Liver (tissue), 9 donors: ENCODE measurements around the gene SLC35F4. TPM values are rescaled to one million over a fixed set of nuclear protein-coding genes. Genes with fewer than 3 reads are reported as not detected.

Experiments
- DNase-seq: peaks from one replicate; pipeline ENCODE4 v3.0.0-alpha.2; 2017; ENCODE audit warnings: low spot score
- H3K27ac ChIP-seq, 2 donors: one replicate each; pipeline ENCODE4 v1.7.0; 2013; ENCODE audit warnings: inconsistent platforms in 2 of 2, low read length in 2 of 2, control low read depth in 1 of 2, low read depth in 1 of 2, mild to moderate bottlenecking in 1 of 2
- H3K27me3 ChIP-seq, 4 donors: one replicate each; pipeline versions ENCODE4 v1.6.1 to v1.7.0; 2013; ENCODE audit warnings: low read length in 3 of 4, inconsistent platforms in 1 of 4, mild to moderate bottlenecking in 1 of 4, moderate library complexity in 1 of 4; ENCODE audit not compliant: control insufficient read depth in 4 of 4, insufficient read depth in 4 of 4
- H3K36me3 ChIP-seq, 4 donors: one replicate each; pipeline versions ENCODE4 v1.6.1 to v1.7.0; 2013; ENCODE audit warnings: low read length in 3 of 4, mild to moderate bottlenecking in 3 of 4, low read depth in 1 of 4, moderate library complexity in 1 of 4; ENCODE audit not compliant: control insufficient read depth in 4 of 4, insufficient read depth in 3 of 4
- H3K4me1 ChIP-seq, 4 donors: one replicate each; pipeline versions ENCODE4 v1.6.1 to v1.7.0; 2013; ENCODE audit warnings: low read length in 3 of 4, mild to moderate bottlenecking in 3 of 4, moderate library complexity in 1 of 4; ENCODE audit not compliant: control insufficient read depth in 4 of 4, insufficient read depth in 4 of 4
- H3K4me3 ChIP-seq, 3 donors: one replicate each; pipeline versions ENCODE4 v1.6.1 to v1.7.0; 2013; ENCODE audit warnings: low read length in 3 of 3, control low read depth in 1 of 3, low read depth in 1 of 3, mild to moderate bottlenecking in 1 of 3
- H3K9ac ChIP-seq, 2 donors: one replicate each; pipeline ENCODE4 v1.7.0; 2013; ENCODE audit warnings: low read length in 2 of 2, mild to moderate bottlenecking in 2 of 2, moderate library complexity in 2 of 2, control low read depth in 1 of 2, low read depth in 1 of 2
- H3K9me3 ChIP-seq, 4 donors: one replicate each; pipeline versions ENCODE4 v1.6.1 to v1.7.0; 2013; ENCODE audit warnings: low read length in 3 of 4; ENCODE audit not compliant: control insufficient read depth in 4 of 4
- CTCF ChIP-seq: fragments of 150-350 bp; IDR thresholded peaks from 2 replicates; pipeline ENCODE4 v1.5.1; 2017; ENCODE audit warnings: improper control_type of control experiment, low read depth, low read length; ENCODE audit not compliant: missing input control
- FOXA1 ChIP-seq: IDR thresholded peaks from 2 replicates; pipeline ENCODE4 v1.6.1; 2016; ENCODE audit warnings: antibody characterized with exemption
- HNF4G ChIP-seq: IDR thresholded peaks from 2 replicates; pipeline ENCODE4 v1.6.1; 2016; ENCODE audit warnings: antibody characterized with exemption
- JUND ChIP-seq, 2 donors: IDR thresholded peaks; 2 replicates each; pipeline ENCODE4 v1.6.1; 2016; ENCODE audit warnings: antibody characterized with exemption in 2 of 2
- MAX ChIP-seq: IDR thresholded peaks from 2 replicates; pipeline ENCODE4 v1.6.1; 2016; ENCODE audit warnings: antibody characterized with exemption
- NR2F2 ChIP-seq: IDR thresholded peaks from 2 replicates; pipeline ENCODE4 v1.6.1; 2016; ENCODE audit warnings: antibody characterized with exemption
- RAD21 ChIP-seq, 2 donors: IDR thresholded peaks; 2 replicates each; pipeline ENCODE4 v1.6.1; 2016; ENCODE audit warnings: antibody characterized with exemption in 2 of 2, mild to moderate bottlenecking in 2 of 2
- REST ChIP-seq: IDR thresholded peaks from 2 replicates; pipeline ENCODE4 v1.6.1; 2016; ENCODE audit warnings: antibody characterized with exemption, mild to moderate bottlenecking
- RXRA ChIP-seq, 2 donors: IDR thresholded peaks; 2 replicates each; pipeline ENCODE4 v1.6.1; 2017 to 2018; ENCODE audit warnings: antibody characterized with exemption in 2 of 2, mild to moderate bottlenecking in 1 of 2
- SP1 ChIP-seq: IDR thresholded peaks from 2 replicates; pipeline ENCODE4 v1.6.1; 2018; ENCODE audit warnings: antibody characterized with exemption, mild to moderate bottlenecking
- TAF1 ChIP-seq: conservative IDR thresholded peaks from 2 replicates; pipeline ENCODE4 v1.6.1; 2016; ENCODE audit warnings: antibody characterized with exemption, mild to moderate bottlenecking
- YY1 ChIP-seq: IDR thresholded peaks from 2 replicates; pipeline ENCODE4 v1.6.1; 2016; ENCODE audit warnings: antibody characterized with exemption, mild to moderate bottlenecking
- WGBS: extraction: QIAGEN DNeasy Blood & Tissue Kit; methylation state at CpG from one replicate; pipeline ENCODE4 v1.1.7; 2013; 5-methylcytosine and 5-hydroxymethylcytosine counted together
- polyA plus RNA-seq, 2 donors: library from polyadenylated mRNA; stranded (reverse) in 1 of 2; unstranded in 1 of 2; fragments of 200-250 nt in 1 of 2; fragments of >200 nt in 1 of 2; fragmentation: Nextera tagmentation in 1 of 2; extraction: Ambion mirVana in 1 of 2; gene quantifications; one replicate each; pipeline versions ENCODE4 v1.2.1 to v1.2.3, GENCODE V29; 2013 to 2015
- total RNA-seq, 2 donors: library from RNA; depleted of rRNA; stranded (reverse); fragments of >200 nt; gene quantifications; one replicate each; pipeline ENCODE4 v1.2.3, GENCODE V29; 2014
- donor health status: healthy.
- donor health status: healthy.
- donor health status: healthy.
- donor health status: healthy.
- donor health status: healthy.

Gene SLC35F4
- total and polyA plus RNA-seq, 4 donors, result not detected

DNA sequence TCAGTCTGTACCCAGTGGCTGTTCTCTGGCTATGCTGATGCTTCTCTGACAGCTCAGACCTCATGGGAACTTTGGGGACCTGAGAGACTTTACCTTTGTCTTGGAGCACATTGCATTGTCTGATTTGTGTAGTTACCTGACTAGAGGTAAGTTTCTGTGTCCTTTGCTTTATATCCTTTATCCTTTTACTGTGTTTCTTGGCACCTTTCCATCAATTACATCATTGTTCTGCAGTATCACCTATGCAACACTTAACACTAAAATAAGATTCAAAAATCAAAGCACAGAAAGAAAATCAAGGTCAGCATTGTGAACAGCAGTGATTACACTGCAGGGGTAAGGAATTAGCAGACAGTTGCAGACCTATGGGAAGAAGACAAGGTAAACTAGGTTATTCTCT is 43.8 kb downstream of the SLC35F4 start (continued):
- TF ChIP-seq CTCF (no peak), MAX (no peak), JUND (IDR thresholded peaks at IDR 0.05) (no peak), FOXA1 (no peak), TAF1 (no peak), RAD21 (IDR thresholded peaks at IDR 0.05) (no peak), YY1 (no peak), RXRA (IDR thresholded peaks at IDR 0.05) (no peak)

GRCh38 chr14:57820581-57820980 is 45.3 kb downstream of the SLC35F4 start:
- H3K9ac ChIP-seq, result no peak overlapping the region

GRCh38 chr14:57818511-57818910 is 47.4 kb downstream of the SLC35F4 start:
- peaks cover 0 to 2% (median 0%) of the 10 kb centered on the region in 4 donors for H3K27me3 ChIP-seq
- H3K36me3 ChIP-seq, result no peaks in the 10 kb centered on the region
- H3K4me3 ChIP-seq, result no peak overlapping the region
- no peaks in the 10 kb centered on the region for H3K9me3 ChIP-seq
- H3K9ac ChIP-seq, result no peak overlapping the region
- H3K27ac ChIP-seq, result no peak overlapping the region
- TF ChIP-seq RAD21 (IDR thresholded peaks at IDR 0.05), result no peak
- no peak for TF ChIP-seq SP1
- TF ChIP-seq FOXA1, result no peak
- no peak for TF ChIP-seq RXRA (IDR thresholded peaks at IDR 0.05)
- no peak for TF ChIP-seq REST
- TF ChIP-seq NR2F2, result no peak
- no peak for DNase-seq
- no peaks in the 10 kb centered on the region for H3K4me1 ChIP-seq
- WGBS, result 23% methylated on average over 1 of the region's 1 CpG

More at GRCh38 chr14:57820581-57820980, 45.3 kb downstream of the SLC35F4 start:
- no peak overlapping the region for H3K27ac ChIP-seq
- H3K9me3 ChIP-seq, result no peaks in the 10 kb centered on the region
- H3K36me3 ChIP-seq, result no peaks in the 10 kb centered on the region
- peaks cover 0 to 2% (median 0%) of the 10 kb centered on the region in 4 donors for H3K27me3 ChIP-seq
- 85% methylated on average over 2 of the region's 2 CpGs for WGBS
- no peak for DNase-seq
- no peak overlapping the region for H3K4me3 ChIP-seq
- no peaks in the 10 kb centered on the region for H3K4me1 ChIP-seq
- TF ChIP-seq HNF4G (no peak), CTCF (no peak)
